BLaER1 treated with 17β-estradiol and CSF1 and Interleukin-3, amounts not matched to agents 10 nM and 100 nM (cell line): Measurements from ENCODE around the gene PSMB2.

Experiments used
- H3K27ac ChIP-seq, 11 experiments: shearing (Covaris generic); formaldehyde crosslinking; 2 replicates each; pipeline ENCODE4 v1.8.1; 2022
- H3K27me3 ChIP-seq, 11 experiments: shearing (Covaris generic); formaldehyde crosslinking; 2 replicates each; pipeline ENCODE4 v1.8.1; 2022
- H3K36me3 ChIP-seq, 11 experiments: shearing (Covaris generic); formaldehyde crosslinking; 2 replicates each; pipeline ENCODE4 v1.8.1; 2022
- H3K4me1 ChIP-seq, 10 experiments: shearing (Covaris generic); formaldehyde crosslinking; 2 replicates each; pipeline ENCODE4 v1.8.1; 2022
- H3K4me2 ChIP-seq, 11 experiments: shearing (Covaris generic); formaldehyde crosslinking; 2 replicates each; pipeline ENCODE4 v1.8.1; 2022
- H3K4me3 ChIP-seq, 10 experiments: shearing (Covaris generic); formaldehyde crosslinking; 2 replicates each; pipeline ENCODE4 v1.8.1; 2022
- H3K9ac ChIP-seq, 11 experiments: shearing (Covaris generic); formaldehyde crosslinking; 2 replicates each; pipeline ENCODE4 v1.8.1; 2022
- H3K9me3 ChIP-seq, 11 experiments: shearing (Covaris generic); formaldehyde crosslinking; replicated peaks in 1 of 11; 2 replicates each; pipeline ENCODE4 v1.8.1; 2022
- H4K20me1 ChIP-seq, 11 experiments: shearing (Covaris generic); formaldehyde crosslinking; 2 replicates each; pipeline ENCODE4 v1.8.1; 2022
- Cebpa-rat ChIP-seq, 11 experiments: shearing (Covaris generic); IDR thresholded peaks; 2 replicates each; pipeline ENCODE4 v1.8.1; 2022

Gene PSMB2

DNA sequence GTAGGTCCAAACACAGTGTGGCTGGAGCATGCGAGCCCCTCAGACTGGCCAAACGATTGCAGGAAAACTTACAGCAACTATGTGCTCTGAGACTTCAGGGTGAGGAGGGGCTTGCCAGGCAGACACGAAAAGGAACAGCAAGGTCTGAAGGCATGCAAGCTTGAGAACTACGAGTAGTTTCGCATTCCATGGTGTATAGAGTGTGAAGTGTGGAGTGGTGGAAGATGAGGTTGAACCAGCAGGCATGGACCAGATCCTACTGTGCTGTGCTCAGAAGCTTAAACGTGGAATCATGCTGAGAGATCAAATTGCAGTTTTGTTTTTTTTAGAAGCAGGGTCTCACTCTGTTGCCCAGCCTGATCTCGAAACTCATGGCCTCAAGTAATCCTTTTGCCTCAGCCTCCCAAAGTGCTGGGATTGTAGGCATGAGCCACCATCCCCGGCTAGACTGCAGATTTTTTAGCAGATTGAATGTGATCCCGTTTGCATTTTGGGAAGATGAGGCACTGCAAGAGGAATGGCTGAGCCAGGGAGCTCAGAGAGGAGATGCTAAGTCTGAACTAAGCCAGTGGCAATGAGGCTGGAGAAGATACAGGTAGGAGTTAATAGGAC, 73.3 kb downstream of the PSMB2 start:
- Histone ChIP-seq H3K9ac (peak overlapping the region in 2 of 11 experiments; percentile 8 to 15; a peak in 1 of 22 replicates), H3K27me3 (peaks cover 20 to 30% (median 26%) of the 10 kb centered on the region in 11 experiments), H3K4me1 (peaks cover 6 to 31% (median 27%) of the 10 kb centered on the region in 10 experiments), H3K4me2 (no peak overlapping the region), H3K36me3 (peaks cover 0 to 46% (median 23%) of the 10 kb centered on the region in 11 experiments; a peak in 17 of 22 replicates), H3K27ac (no peak overlapping the region), H3K9me3 (no peaks in the 10 kb centered on the region), H3K4me3 (no peak overlapping the region), H4K20me1 (peaks cover 4 to 80% (median 14%) of the 10 kb centered on the region in 11 experiments; a peak in 15 of 22 replicates)
- no peak for TF ChIP-seq Cebpa-rat (IDR thresholded peaks at IDR 0.05)

DNA sequence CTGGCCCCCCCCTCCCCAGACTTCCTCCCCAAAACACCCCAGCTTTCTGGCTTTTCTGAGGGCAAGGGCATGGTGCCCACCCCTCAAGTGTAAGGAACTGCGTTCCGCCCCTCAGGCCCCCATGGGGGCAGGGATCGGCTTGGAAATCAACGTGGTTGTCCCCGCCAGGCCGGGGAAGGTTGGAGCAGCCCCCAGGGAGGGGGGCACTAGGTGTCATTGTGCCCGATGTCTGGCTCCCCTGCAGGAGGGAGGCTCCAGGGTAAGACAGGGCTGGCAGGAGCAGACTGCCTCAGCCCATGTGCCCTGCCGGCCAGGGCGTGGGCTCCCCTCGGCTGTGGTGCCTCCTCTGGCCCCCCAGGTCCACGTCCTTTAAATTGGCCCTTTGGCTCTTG, 75.6 kb downstream of the PSMB2 start:
- Histone ChIP-seq H3K27ac (no peak overlapping the region), H4K20me1 (peaks cover 0 to 81% (median 35%) of the 10 kb centered on the region in 11 experiments; a peak in 18 of 22 replicates), H3K9me3 (no peaks in the 10 kb centered on the region), H3K4me1 (peaks cover 20 to 40% (median 34%) of the 10 kb centered on the region in 10 experiments; a peak in 19 of 20 replicates), H3K4me3 (no peak overlapping the region), H3K4me2 (no peak overlapping the region), H3K36me3 (peaks cover 0 to 69% (median 39%) of the 10 kb centered on the region in 11 experiments; a peak in 18 of 22 replicates), H3K9ac (no peak overlapping the region), H3K27me3 (peaks cover 0 to 6% (median 3%) of the 10 kb centered on the region in 11 experiments; a peak in 11 of 22 replicates)
- no peak for TF ChIP-seq Cebpa-rat (IDR thresholded peaks at IDR 0.05)

DNA sequence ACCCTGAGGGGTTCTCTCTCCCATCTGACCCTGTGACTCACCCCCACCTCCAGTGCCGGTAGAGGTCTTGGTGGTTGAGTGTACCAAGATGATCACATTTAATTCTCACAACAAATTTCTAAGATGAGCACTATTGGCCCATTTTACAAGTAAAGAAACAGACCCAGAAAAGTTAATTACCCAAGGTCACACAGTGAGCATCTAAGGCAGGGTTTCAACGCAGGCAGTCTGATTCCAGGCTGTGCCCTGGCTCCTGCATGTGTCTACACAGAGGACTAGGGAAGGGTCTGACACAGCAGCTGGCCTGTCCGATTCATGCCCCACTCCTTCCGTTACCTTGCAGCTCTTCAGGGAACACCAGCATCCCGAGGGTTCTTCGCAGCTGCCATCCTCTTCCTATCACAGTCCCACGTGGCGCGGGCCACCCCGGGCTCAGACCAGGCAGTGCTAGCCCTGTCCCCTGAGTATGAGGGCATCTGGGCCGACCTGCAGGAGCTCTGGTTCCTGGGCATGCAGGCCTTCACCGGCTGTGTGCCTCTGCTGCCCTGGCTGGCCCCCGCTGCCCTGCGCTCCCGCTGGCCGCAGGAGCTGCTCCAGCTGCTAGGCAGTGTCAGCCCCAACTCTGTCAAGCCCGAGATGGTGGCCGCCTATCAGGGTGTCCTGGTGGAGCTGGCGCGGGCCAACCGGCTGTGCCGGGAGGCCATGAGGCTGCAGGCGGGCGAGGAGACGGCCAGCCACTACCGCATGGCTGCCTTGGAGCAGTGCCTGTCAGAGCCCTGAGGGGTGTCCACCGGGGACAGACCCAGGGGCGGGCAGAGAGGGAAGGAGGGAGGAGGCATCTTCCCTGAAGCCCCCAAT, 76.2 kb downstream of the PSMB2 start:
- TF ChIP-seq Cebpa-rat (IDR thresholded peaks at IDR 0.05) = no peak
- no peak overlapping the region for H3K9ac ChIP-seq
- no peak overlapping the region for H3K4me2 ChIP-seq
- 0 out of 22 replicates have a peak, but pooled peaks cover 0 to under 1% (median 0%) of the 10 kb centered on the region in 11 experiments for H3K27me3 ChIP-seq
- no peak overlapping the region for H3K4me3 ChIP-seq
- peaks cover 0 to 76% (median 46%) of the 10 kb centered on the region in 11 experiments; a peak in 18 of 22 replicates for H3K36me3 ChIP-seq
- H3K27ac ChIP-seq = no peak overlapping the region
- H3K4me1 ChIP-seq = peaks cover 17 to 39% (median 33%) of the 10 kb centered on the region in 10 experiments; a peak in 19 of 20 replicates
- no peaks in the 10 kb centered on the region for H3K9me3 ChIP-seq
- H4K20me1 ChIP-seq = peaks cover 0 to 81% (median 41%) of the 10 kb centered on the region in 11 experiments; a peak in 18 of 22 replicates

DNA sequence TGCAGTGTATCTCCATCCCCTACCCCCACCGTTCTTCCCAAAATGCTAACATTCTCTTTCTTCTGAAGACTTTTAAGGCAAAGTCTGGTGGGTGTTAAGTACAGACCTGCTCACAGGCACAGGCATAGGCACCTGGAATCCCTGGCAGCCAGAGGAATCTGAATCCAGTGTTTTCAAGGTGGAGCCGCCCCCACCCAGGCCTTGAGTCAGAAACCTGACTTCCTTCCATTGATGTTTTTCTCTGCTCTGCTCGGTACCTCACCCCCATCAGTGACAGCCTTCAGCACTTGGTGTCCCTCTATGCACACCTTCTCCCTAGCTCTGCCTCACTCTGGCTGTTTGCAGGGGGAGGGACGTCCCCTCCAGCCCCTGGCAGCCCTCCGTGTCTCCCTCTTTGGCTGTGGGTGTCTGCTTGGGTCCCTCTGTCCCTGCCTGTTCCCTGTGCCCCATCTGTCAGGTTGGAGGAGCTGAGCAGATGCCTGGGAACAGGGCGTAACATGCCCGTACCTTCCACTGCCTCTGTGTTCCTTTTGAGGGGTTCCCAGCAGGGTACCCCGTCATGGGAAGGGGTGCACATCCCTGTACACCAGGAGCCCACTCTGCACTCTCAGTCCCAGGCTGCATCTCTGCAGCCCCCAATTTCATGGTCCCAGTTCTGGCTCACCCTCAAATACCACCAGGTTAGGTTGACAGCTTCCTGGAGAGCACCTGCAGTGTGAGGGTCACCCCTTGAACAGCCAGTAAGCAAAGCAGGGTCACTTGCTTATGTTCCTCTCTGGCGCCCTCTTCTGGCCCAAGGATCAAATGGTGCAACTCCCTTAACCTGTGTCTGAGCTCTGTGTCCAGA, 77.1 kb downstream of the PSMB2 start:
- Histone ChIP-seq H3K36me3 (peaks cover 0 to 77% (median 46%) of the 10 kb centered on the region in 11 experiments; a peak in 18 of 22 replicates), H3K27ac (no peak overlapping the region), H3K4me2 (peak overlapping the region in 2 of 11 experiments; percentile 55 to 60; a peak in 1 of 22 replicates), H3K9me3 (no peaks in the 10 kb centered on the region), H4K20me1 (peaks cover 0 to 82% (median 49%) of the 10 kb centered on the region in 11 experiments; a peak in 18 of 22 replicates), H3K9ac (peak overlapping the region in 4 of 11 experiments; percentile 7 to 56 (median 44); a peak in 2 of 22 replicates), H3K27me3 (no peaks in the 10 kb centered on the region), H3K4me1 (peaks cover 21 to 46% (median 40%) of the 10 kb centered on the region in 10 experiments; a peak in 19 of 20 replicates), H3K4me3 (no peak overlapping the region)
- no peak for TF ChIP-seq Cebpa-rat (IDR thresholded peaks at IDR 0.05)

DNA sequence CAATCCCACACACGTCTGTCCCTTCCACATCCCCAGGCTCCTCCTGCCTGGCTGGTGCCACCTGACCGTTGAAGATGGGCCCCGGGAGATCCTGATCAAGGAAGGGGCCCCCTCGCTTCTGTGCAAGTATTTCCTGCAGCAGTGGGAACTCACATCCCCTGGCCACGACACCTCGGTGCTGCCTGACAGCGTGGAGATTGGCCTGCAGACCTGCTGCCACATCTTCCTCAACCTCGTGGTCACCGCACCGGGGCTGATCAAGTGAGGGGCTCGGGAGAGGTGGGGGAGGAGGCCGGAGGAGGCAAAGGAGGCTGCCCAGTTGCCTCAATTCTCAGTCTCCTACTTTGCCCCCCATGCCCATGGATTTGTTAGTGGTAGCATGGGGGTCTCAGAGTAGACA, 78.2 kb downstream of the PSMB2 start:
- Histone ChIP-seq H3K27ac (peak overlapping the region in 1 of 11 experiments; percentile 18; a peak in 1 of 22 replicates), H3K4me3 (no peak overlapping the region), H3K4me2 (peak overlapping the region; percentile 30 to 71 (median 60); a peak in 20 of 22 replicates), H3K36me3 (peaks cover 0 to 77% (median 45%) of the 10 kb centered on the region in 11 experiments; a peak in 18 of 22 replicates), H3K9me3 (no peaks in the 10 kb centered on the region), H4K20me1 (peaks cover 0 to 75% (median 52%) of the 10 kb centered on the region in 11 experiments; a peak in 18 of 22 replicates), H3K27me3 (no peaks in the 10 kb centered on the region), H3K9ac (peak overlapping the region in 10 of 11 experiments; percentile 5 to 66 (median 42); a peak in 12 of 22 replicates), H3K4me1 (peaks cover 31 to 56% (median 50%) of the 10 kb centered on the region in 10 experiments; a peak in 19 of 20 replicates)
- TF ChIP-seq Cebpa-rat (IDR thresholded peaks at IDR 0.05) = no peak

DNA sequence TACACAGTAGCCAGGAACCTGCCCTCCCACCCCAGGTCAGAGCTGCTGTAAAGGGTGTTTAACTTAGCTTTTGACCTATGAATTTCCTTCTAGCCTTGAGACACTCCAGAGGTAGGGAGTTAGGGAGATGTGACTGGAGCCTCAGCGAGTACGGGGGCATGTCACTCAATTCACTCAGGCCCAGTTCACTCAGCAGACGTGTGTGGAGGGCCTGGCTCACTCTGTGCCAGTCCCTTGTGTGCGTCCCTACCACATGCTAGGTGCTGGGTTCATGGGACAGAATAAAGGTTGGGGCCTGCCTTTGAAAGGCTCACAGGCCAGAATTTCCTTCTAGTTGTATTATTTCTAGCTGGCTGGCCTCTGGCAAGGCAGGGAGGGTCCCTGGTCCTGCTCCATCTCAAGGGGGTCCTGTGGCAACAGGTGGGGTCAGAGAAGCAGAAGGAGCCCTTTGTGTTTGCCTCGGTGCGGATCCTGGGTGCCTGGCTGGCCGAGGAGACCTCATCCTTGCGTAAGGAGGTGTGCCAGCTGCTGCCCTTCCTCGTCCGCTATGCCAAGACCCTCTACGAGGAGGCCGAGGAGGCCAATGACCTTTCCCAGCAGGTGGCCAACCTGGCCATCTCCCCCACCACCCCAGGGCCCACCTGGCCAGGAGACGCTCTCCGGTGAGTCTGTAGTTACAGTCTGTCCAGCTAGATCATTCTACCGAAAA, 79.2 kb downstream of the PSMB2 start:
- peak overlapping the region in 6 of 11 experiments; percentile 8 to 57 (median 26); a peak in 5 of 22 replicates for H3K9ac ChIP-seq
- TF ChIP-seq Cebpa-rat (IDR thresholded peaks at IDR 0.05) = no peak
- peaks cover 0 to 69% (median 52%) of the 10 kb centered on the region in 11 experiments; a peak in 18 of 22 replicates for H4K20me1 ChIP-seq
- no peak overlapping the region for H3K4me3 ChIP-seq
- peaks cover 34 to 57% (median 52%) of the 10 kb centered on the region in 10 experiments; a peak in 19 of 20 replicates for H3K4me1 ChIP-seq
- H3K27me3 ChIP-seq = no peaks in the 10 kb centered on the region
- H3K4me2 ChIP-seq = peak overlapping the region; percentile 9 to 71 (median 60); a peak in 18 of 22 replicates
- no peaks in the 10 kb centered on the region for H3K9me3 ChIP-seq
- peaks cover 0 to 70% (median 41%) of the 10 kb centered on the region in 11 experiments; a peak in 18 of 22 replicates for H3K36me3 ChIP-seq
- no peak overlapping the region for H3K27ac ChIP-seq

DNA sequence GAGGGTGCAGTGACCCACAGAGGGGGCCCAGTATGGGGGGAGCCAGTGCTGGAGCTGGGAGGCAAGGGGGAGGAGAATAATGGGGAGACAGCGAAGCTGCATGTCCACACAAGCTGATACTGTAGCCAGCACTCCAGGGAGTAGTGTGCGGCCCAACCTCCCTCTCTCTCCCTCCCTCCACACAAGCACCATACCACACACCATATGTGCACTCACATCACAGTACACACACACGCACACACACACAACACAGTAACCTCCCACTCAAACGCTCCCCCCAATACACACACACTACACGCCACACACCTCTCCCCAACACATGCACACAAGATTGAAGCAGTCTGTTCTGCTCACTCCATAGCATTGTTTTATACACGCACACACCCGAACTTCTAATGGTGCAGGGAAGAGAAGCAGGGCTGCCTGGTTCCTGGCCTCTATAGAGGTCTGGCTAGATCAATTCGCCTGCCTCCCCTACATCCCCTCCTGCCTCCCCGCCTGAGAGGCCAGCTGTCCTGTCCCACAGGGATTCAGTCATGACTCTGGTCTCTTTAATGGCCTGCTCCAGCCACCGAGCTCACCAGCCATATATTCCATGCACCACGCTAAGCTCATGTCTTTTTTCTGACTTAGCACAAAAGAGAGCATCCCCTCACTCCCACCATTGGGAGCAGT, 79.9 kb downstream of the PSMB2 start:
- Histone ChIP-seq H4K20me1 (peaks cover 0 to 69% (median 52%) of the 10 kb centered on the region in 11 experiments; a peak in 18 of 22 replicates), H3K27me3 (no peaks in the 10 kb centered on the region), H3K4me1 (peaks cover 39 to 61% (median 56%) of the 10 kb centered on the region in 10 experiments), H3K4me3 (no peak overlapping the region), H3K27ac (no peak overlapping the region), H3K4me2 (peak overlapping the region in 9 of 11 experiments; percentile 4 to 71 (median 41); a peak in 10 of 22 replicates), H3K9ac (peak overlapping the region in 6 of 11 experiments; percentile 4 to 28 (median 17); a peak in 2 of 22 replicates), H3K9me3 (no peaks in the 10 kb centered on the region), H3K36me3 (peaks cover 0 to 63% (median 39%) of the 10 kb centered on the region in 11 experiments; a peak in 18 of 22 replicates)
- TF ChIP-seq Cebpa-rat (IDR thresholded peaks at IDR 0.05) = no peak
